Retinal pigment epithelial cell (primary cell): ENCODE data around the gene FABP6.

ENCODE experiments used
- DNase-seq: peaks from one replicate; pipeline ENCODE4 v3.0.0-alpha.2; 2010; ENCODE audit warnings: low read depth
- H3K4me3 ChIP-seq: 2 replicates; pipeline ENCODE4 v1.5.1; 2011; ENCODE audit warnings: mild to moderate bottlenecking, low read length, control low read depth, moderate library complexity
- TF ChIP-seq, protein P1 (sequence below): conservative IDR thresholded peaks from 2 replicates; pipeline ENCODE4 v1.5.1; 2011; ENCODE audit warnings: low read depth, low read length, control low read depth, inconsistent platforms

FABP6 gene

DNA sequence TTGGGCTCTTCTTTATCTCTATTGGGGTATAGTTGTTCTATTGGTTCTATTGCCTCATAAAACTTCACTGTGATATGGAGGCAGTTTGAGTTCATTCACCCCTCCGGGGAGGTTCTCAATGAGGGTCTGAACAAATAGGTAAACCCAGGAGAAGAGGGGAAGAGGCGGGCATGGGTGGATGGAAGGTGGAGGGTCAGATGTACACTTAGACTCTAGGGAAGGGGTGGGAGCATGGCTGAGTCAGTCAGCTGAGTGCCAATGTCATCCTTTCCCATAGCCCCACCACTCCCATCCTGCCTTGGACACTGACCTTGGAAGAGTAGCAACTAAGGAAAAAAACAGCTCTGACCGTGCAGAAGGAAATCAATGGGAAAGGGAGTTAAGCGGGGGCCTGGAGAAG is 9.9 kb upstream of the FABP6 start:
- H3K4me3 ChIP-seq, result no peak overlapping the region
- TF ChIP-seq, protein P1, sequence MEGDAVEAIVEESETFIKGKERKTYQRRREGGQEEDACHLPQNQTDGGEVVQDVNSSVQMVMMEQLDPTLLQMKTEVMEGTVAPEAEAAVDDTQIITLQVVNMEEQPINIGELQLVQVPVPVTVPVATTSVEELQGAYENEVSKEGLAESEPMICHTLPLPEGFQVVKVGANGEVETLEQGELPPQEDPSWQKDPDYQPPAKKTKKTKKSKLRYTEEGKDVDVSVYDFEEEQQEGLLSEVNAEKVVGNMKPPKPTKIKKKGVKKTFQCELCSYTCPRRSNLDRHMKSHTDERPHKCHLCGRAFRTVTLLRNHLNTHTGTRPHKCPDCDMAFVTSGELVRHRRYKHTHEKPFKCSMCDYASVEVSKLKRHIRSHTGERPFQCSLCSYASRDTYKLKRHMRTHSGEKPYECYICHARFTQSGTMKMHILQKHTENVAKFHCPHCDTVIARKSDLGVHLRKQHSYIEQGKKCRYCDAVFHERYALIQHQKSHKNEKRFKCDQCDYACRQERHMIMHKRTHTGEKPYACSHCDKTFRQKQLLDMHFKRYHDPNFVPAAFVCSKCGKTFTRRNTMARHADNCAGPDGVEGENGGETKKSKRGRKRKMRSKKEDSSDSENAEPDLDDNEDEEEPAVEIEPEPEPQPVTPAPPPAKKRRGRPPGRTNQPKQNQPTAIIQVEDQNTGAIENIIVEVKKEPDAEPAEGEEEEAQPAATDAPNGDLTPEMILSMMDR, result no peak
- no peak for DNase-seq

DNA sequence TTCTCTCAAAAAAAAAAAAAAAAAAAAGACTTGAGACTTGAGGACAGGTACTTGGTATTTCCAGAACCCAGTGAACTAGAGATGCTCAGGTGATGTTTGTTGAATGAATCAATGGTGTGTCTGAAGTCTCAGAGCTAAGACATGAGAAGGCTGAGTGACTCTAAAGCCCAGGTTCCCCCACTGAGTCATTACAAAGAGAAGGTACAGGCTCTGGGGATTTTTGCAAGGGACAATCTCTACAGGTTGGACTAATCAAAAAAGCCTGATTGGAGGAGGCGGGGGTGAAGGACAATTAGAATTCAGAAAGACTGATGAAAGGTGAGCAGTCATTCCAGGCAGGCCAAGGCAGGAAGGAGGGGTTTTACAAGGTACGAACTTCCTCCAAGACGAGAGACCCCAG is 8.2 kb upstream of the FABP6 start:
- DNase-seq, result no peak
- TF ChIP-seq, protein P1, result no peak

GRCh38 chr5:160227012-160227411 is 2.3 kb upstream of the FABP6 start:
- no peak for DNase-seq

More for the DNA sequence above, 8.2 kb upstream of the FABP6 start:
- H3K4me3 ChIP-seq, result no peak overlapping the region

DNA sequence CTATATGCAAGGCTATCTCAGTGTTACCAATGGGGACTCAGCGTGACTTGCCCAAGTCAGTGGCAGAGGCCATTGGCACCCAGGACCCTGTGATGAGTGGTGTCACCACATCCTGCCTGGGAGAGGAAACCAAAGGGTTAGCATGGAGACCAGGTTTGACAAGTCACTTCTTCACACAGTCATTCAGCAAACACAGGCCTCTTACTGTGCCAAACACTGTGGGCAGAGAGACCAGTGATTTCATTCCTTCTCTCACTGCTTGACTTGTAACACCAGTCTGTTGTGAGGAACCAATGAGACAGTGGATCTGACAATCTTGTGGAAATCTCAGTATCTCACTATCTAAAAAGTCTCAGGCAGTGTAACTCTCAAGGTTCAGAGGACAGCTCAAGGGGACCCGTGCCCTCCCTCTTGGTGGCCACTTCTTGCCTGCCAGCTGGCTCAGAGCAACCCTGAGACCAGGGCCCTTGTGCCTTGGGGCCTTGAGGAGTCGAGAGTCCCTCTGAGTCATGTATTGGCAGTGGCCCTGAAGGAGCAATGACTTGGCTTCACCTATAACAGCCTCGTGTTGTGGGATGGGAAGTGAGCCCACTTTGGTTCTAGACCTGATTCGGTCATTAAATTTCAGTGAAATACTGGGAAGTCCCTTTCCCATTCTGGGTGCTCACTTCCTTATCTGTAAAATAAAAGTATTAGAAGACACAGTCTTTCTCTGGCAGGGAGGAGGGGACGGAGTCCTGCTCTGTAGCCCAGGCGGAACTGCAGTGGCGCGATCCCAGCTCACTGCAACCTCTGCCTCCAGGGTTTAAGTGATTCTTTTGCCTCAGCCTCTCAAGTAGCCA is 1.6 kb downstream of the FABP6 start:
- H3K4me3 ChIP-seq, result no peak overlapping the region
- DNase-seq, result no peak
- TF ChIP-seq, protein P1, result no peak

More at GRCh38 chr5:160227012-160227411, 2.3 kb upstream of the FABP6 start:
- no peak overlapping the region for H3K4me3 ChIP-seq
- TF ChIP-seq, protein P1, result no peak

DNA sequence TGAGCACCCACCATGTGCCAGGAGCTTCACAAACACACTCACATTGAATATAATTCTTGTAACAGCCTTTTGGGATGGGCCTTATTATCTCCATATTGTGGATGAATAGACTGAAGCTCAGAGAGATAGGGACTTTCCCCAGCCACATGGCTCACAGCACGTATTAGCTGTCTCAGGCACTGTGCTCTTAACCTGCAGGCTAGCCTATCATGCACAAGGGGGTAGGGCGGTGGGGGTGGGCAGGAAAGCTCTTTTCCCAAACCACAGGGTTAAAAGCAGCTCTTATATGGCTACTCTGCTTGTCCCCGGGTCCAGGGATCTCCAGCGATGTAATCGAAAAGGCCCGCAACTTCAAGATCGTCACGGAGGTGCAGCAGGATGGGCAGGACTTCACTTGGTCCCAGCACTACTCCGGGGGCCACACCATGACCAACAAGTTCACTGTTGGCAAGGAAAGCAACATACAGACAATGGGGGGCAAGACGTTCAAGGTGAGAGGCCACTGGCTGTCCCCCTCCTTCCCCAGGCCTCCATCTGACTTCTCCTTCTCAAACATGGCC is 2.6 kb downstream of the FABP6 start:
- H3K4me3 ChIP-seq, result no peak overlapping the region
- no peak for DNase-seq
- TF ChIP-seq, protein P1, result no peak

DNA sequence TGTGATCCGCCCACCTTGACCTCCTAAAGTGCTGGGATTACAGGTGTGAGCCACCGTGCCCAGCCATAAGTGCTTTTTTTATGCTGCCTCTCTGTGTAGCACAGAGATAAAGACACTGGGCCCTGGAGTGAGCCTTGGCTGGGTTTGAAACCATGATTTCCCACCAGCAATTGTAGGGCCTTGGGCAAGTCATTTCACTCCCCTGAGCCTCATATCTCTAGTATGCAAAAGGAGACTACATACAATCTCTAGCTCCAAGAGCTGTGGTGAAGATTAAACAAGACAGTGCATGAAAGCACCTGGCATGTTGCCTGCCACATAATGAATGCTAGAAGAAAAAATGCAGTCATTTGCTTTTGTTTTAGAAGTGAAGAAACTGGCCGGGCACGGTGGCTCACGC is 3.9 kb downstream of the FABP6 start:
- TF ChIP-seq, protein P1, result no peak
- no peak for DNase-seq
- no peak overlapping the region for H3K4me3 ChIP-seq

GRCh38 chr5:160235731-160236130 is 6.4 kb downstream of the FABP6 start:
- no peak overlapping the region for H3K4me3 ChIP-seq
- TF ChIP-seq, protein P1, result no peak
- DNase-seq, result no peak
